SH-SY5Y (cell line): Measurements from ENCODE around the gene GCN1.

Experiments
- GATA2 ChIP-seq: IDR thresholded peaks from 2 replicates; pipeline ENCODE4 v1.6.1; 2011; ENCODE audit warnings: mild to moderate bottlenecking, low read depth, low read length
- GATA3 ChIP-seq: IDR thresholded peaks from 2 replicates; pipeline ENCODE4 v1.6.1; 2011; ENCODE audit warnings: low read depth, mild to moderate bottlenecking, low read length, moderate library complexity

The GCN1 gene

GRCh38 chr12:120089105-120089504 lies 105.4 kb downstream of the GCN1 start:
- TF ChIP-seq GATA3 (no peak), GATA2 (no peak)

- no peak for TF ChIP-seq GATA3
- no peak for TF ChIP-seq GATA2
Measured at GRCh38 chr12:120086801-120087621, 107.5 kb downstream of the GCN1 start.

- TF ChIP-seq GATA2 (no peak), GATA3 (no peak)
Measured at GRCh38 chr12:120085920-120086645, 108.4 kb downstream of the GCN1 start.

- TF ChIP-seq GATA3 (no peak), GATA2 (no peak)
Measured at GRCh38 chr12:120081641-120082040, 112.9 kb downstream of the GCN1 start.

- TF ChIP-seq GATA3 (no peak), GATA2 (no peak)
Measured at GRCh38 chr12:120079411-120080400, 114.8 kb downstream of the GCN1 start.

- no peak for TF ChIP-seq GATA3
- no peak for TF ChIP-seq GATA2
Measured at GRCh38 chr12:120078868-120079267, 115.6 kb downstream of the GCN1 start.

GRCh38 chr12:120077260-120077659 lies 117.3 kb downstream of the GCN1 start:
- TF ChIP-seq GATA3 (no peak), GATA2 (no peak)
